ENCODE results near the gene RGS17. TPM values are rescaled to one million over a fixed set of nuclear protein-coding genes. Genes with fewer than 3 reads are reported as not detected.

Gene RGS17
- total and polyA plus RNA-seq, 2 of the 13 experiments (the other 11 are each of a cell fraction or from before 2014, with no cell fraction given) = 0.04 TPM; not detected in 1

GRCh38 chr6:152982904-152983636 is 148.0 kb downstream of the RGS17 start, which contains the start of gene FBXO5 (continued):
- TF ChIP-seq ZNF790 (CRISPR knock-in tag; IDR thresholded peaks at IDR 0.05; ENCODE audit: borderline replicate concordance) (0 out of 2 replicates have a peak, but pooled peaks have one; percentile 86), DDIT3 (CRISPR knock-in tag; IDR thresholded peaks at IDR 0.05) (no peak), ZSCAN21 (CRISPR knock-in tag; IDR thresholded peaks at IDR 0.05; ENCODE audit: borderline replicate concordance) (peak; percentile 95), ZNF512B (CRISPR knock-in tag; IDR thresholded peaks at IDR 0.05; ENCODE audit: borderline replicate concordance) (no peak), ZBTB7B (CRISPR knock-in tag; IDR thresholded peaks at IDR 0.05) (no peak; the same call in 1 of the 2 replicates), ZNF598 (CRISPR knock-in tag; IDR thresholded peaks at IDR 0.05; ENCODE audit: borderline replicate concordance) (peak; percentile 72), KMT2A (CRISPR knock-in tag; IDR thresholded peaks at IDR 0.05) (peak; percentile 87), ZNF276 (CRISPR knock-in tag; IDR thresholded peaks at IDR 0.05; ENCODE audit: low read depth) (peak; percentile 20; the same call in 1 of the 2 replicates), GATA4 (IDR thresholded peaks at IDR 0.05; ENCODE audit: borderline replicate concordance, low read depth) (peak; percentile 77; the same call in 1 of the 2 replicates), ZNF33B (CRISPR knock-in tag; IDR thresholded peaks at IDR 0.05) (peak; percentile 89), ZNF775 (CRISPR knock-in tag; IDR thresholded peaks at IDR 0.05; ENCODE audit: borderline replicate concordance) (0 out of 2 replicates have a peak, but pooled peaks have one; percentile 78), NFIB (CRISPR knock-in tag; IDR thresholded peaks at IDR 0.05; ENCODE audit: borderline replicate concordance) (no peak), HHEX (CRISPR knock-in tag; IDR thresholded peaks at IDR 0.05) (no peak), STAT6 (CRISPR knock-in tag; IDR thresholded peaks at IDR 0.05; ENCODE audit: borderline replicate concordance) (peak; percentile 76; the same call in 1 of the 2 replicates)
